Activated naive CD4-positive, alpha-beta T cell treated with anti-CD3 and anti-CD28 coated beads for 36 hours (primary cell): Measurements from ENCODE around the gene RPS6KA5. TPM values are rescaled to one million over a fixed set of nuclear protein-coding genes. Genes with fewer than 3 reads are reported as not detected.

Experiments used
- CTCF ChIA-PET: fragments of 350-600 bp; sonication (Branson Sonifier 250); formaldehyde crosslinking; loops from one replicate; lab custom pipeline; 2021; ENCODE audit warnings: antibody characterized with exemption; lab: Charles Lee
- DNase-seq: peaks from one replicate; pipeline ENCODE4 v3.0.0-alpha.2; 2020
- H3K27ac Mint-ChIP-seq: one replicate; pipeline ENCODE4 v1.8.0; 2021; ENCODE audit warnings: mild to moderate bottlenecking, mixed read lengths
- H3K27me3 Mint-ChIP-seq: one replicate; pipeline ENCODE4 v1.8.0; 2021; ENCODE audit warnings: low read depth, mixed read lengths
- H3K36me3 Mint-ChIP-seq: one replicate; pipeline ENCODE4 v1.8.0; 2021; ENCODE audit warnings: low read depth, mixed read lengths
- H3K4me1 Mint-ChIP-seq: one replicate; pipeline ENCODE4 v1.8.0; 2021; ENCODE audit warnings: low read depth, mixed read lengths
- H3K4me3 Mint-ChIP-seq: one replicate; pipeline ENCODE4 v1.8.0; 2021; ENCODE audit warnings: mild to moderate bottlenecking, moderate library complexity, mixed read lengths
- H3K9me3 Mint-ChIP-seq: one replicate; pipeline ENCODE4 v1.8.0; 2021; ENCODE audit warnings: mixed read lengths
- intact Hi-C: fragments of 100-400 bp; cut with micrococcal nuclease; formaldehyde crosslinking; loops from one replicate; pipeline ENCODE4 v1.15.1; 2023
- total RNA-seq, 2 experiments: library from RNA; stranded (reverse); gene quantifications; one replicate each; pipeline ENCODE4 v1.2.3, GENCODE V29; 2021

The RPS6KA5 gene
- total RNA-seq, 2 experiments from 2014 or later: 10.0 to 12.0 TPM

GRCh38 chr14:90976101-90976500 is 84.3 kb downstream of the RPS6KA5 start:
- Mint-ChIP-seq H3K4me1 (peaks cover 6% of the 10 kb centered on the region), H3K36me3 (peaks cover 14% of the 10 kb centered on the region), H3K27me3 (no peaks in the 10 kb centered on the region), H3K27ac (no peak overlapping the region), H3K4me3 (no peak overlapping the region), H3K9me3 (no peaks in the 10 kb centered on the region)
- DNase-seq: no peak
- CTCF ChIA-PET: no interaction called here
- intact Hi-C loops: loop anchor here (10.0 kb wide), 1 partner anchor 1611 kb away; no protein-coding TSS in a partner anchor

- Mint-ChIP-seq H3K4me1 (peaks cover 33% of the 10 kb centered on the region), H3K27me3 (no peaks in the 10 kb centered on the region), H3K36me3 (peaks cover 12% of the 10 kb centered on the region), H3K9me3 (peaks cover 3% of the 10 kb centered on the region), H3K27ac (no peak overlapping the region), H3K4me3 (no peak overlapping the region)
- DNase-seq: no peak
- CTCF ChIA-PET: interaction anchor here (0.6 kb wide), 1 partner anchor 135 kb away, joined by 3 read pairs; no protein-coding TSS in a partner anchor
- intact Hi-C loops: loop anchor here (5.0 to 10.0 kb wide), 2 partner anchors 446 to 1607 kb away; partner anchors contain the start of gene CCDC88C
Measured at GRCh38 chr14:90971687-90972086, 88.8 kb downstream of the RPS6KA5 start.

- intact Hi-C loops: loop anchor here (1.0 to 10.0 kb wide), 15 partner anchors 17 to 1605 kb away; partner anchors contain the start of genes CCDC88C, DGLUCY and RPS6KA5
- Mint-ChIP-seq H3K4me1 (peaks cover 41% of the 10 kb centered on the region), H3K36me3 (peaks cover 18% of the 10 kb centered on the region), H3K9me3 (peaks cover 3% of the 10 kb centered on the region), H3K27me3 (no peaks in the 10 kb centered on the region), H3K27ac (peak overlapping the region; percentile 88), H3K4me3 (peak overlapping the region; percentile 47)
- no peak for DNase-seq
- CTCF ChIA-PET: interaction anchor here (0.7 to 1.6 kb wide), 8 partner anchors 11 to 1400 kb away, joined by 3 to 6 read pairs (median 4); no protein-coding TSS in a partner anchor
Measured at GRCh38 chr14:90970167-90970600, 90.3 kb downstream of the RPS6KA5 start.

GRCh38 chr14:90969531-90970166 is 90.8 kb downstream of the RPS6KA5 start:
- Mint-ChIP-seq H3K27ac (peak overlapping the region; percentile 88), H3K4me3 (peak overlapping the region; percentile 47), H3K9me3 (peaks cover 3% of the 10 kb centered on the region), H3K4me1 (peaks cover 41% of the 10 kb centered on the region), H3K36me3 (peaks cover 16% of the 10 kb centered on the region), H3K27me3 (no peaks in the 10 kb centered on the region)
- CTCF ChIA-PET: interaction anchor here (0.6 to 1.6 kb wide), 10 partner anchors 11 to 205 kb away, joined by 3 to 6 read pairs (median 4); no protein-coding TSS in a partner anchor
- no peak for DNase-seq
- intact Hi-C loops: loop anchor here (1.0 to 10.0 kb wide), 16 partner anchors 10 to 1605 kb away; partner anchors contain the start of genes CCDC88C, DGLUCY and RPS6KA5

- peaks cover 12% of the 10 kb centered on the region for H3K36me3 Mint-ChIP-seq
- no peak overlapping the region for H3K4me3 Mint-ChIP-seq
- no peak overlapping the region for H3K27ac Mint-ChIP-seq
Measured at GRCh38 chr14:90968025-90968424, 92.4 kb downstream of the RPS6KA5 start.

GRCh38 chr14:90966493-90966892 is 93.9 kb downstream of the RPS6KA5 start:
- DNase-seq: no peak
- no peak overlapping the region for H3K4me3 Mint-ChIP-seq
- H3K27ac Mint-ChIP-seq: no peak overlapping the region
- CTCF ChIA-PET: interaction anchor here (1.2 kb wide), 1 partner anchor 8 kb away, joined by 3 read pairs; no protein-coding TSS in a partner anchor
- H3K9me3 Mint-ChIP-seq: peaks cover 3% of the 10 kb centered on the region
- intact Hi-C loops: no loop called here
- peaks cover 12% of the 10 kb centered on the region for H3K36me3 Mint-ChIP-seq
- no peaks in the 10 kb centered on the region for H3K27me3 Mint-ChIP-seq
- H3K4me1 Mint-ChIP-seq: peaks cover 39% of the 10 kb centered on the region

More at GRCh38 chr14:90968025-90968424, 92.4 kb downstream of the RPS6KA5 start:
- CTCF ChIA-PET: interaction anchor here (0.6 to 1.5 kb wide), 4 partner anchors 41 to 205 kb away, joined by 3 to 6 read pairs (median 4); no protein-coding TSS in a partner anchor
- DNase-seq: peak; percentile 22
- Mint-ChIP-seq H3K9me3 (peaks cover 3% of the 10 kb centered on the region), H3K4me1 (peaks cover 41% of the 10 kb centered on the region), H3K27me3 (no peaks in the 10 kb centered on the region)
- intact Hi-C loops: no loop called here

- H3K27ac Mint-ChIP-seq: no peak overlapping the region
- H3K9me3 Mint-ChIP-seq: peaks cover 3% of the 10 kb centered on the region
- H3K36me3 Mint-ChIP-seq: peaks cover 12% of the 10 kb centered on the region
- DNase-seq: no peak
- no peaks in the 10 kb centered on the region for H3K27me3 Mint-ChIP-seq
- intact Hi-C loops: no loop called here
- CTCF ChIA-PET: interaction anchor here (1.2 kb wide), 1 partner anchor 9 kb away, joined by 3 read pairs; no protein-coding TSS in a partner anchor
- H3K4me3 Mint-ChIP-seq: no peak overlapping the region
- peaks cover 35% of the 10 kb centered on the region for H3K4me1 Mint-ChIP-seq
Measured at GRCh38 chr14:90965765-90966164, 94.7 kb downstream of the RPS6KA5 start.

- no peak overlapping the region for H3K27ac Mint-ChIP-seq
- no peak overlapping the region for H3K4me3 Mint-ChIP-seq
- H3K9me3 Mint-ChIP-seq: peaks cover 2% of the 10 kb centered on the region
- peaks cover 20% of the 10 kb centered on the region for H3K4me1 Mint-ChIP-seq
- DNase-seq: no peak
- H3K36me3 Mint-ChIP-seq: peaks cover 23% of the 10 kb centered on the region
- intact Hi-C loops: no loop called here
- no peaks in the 10 kb centered on the region for H3K27me3 Mint-ChIP-seq
- CTCF ChIA-PET: interaction anchor here (0.6 kb wide), 1 partner anchor 210 kb away, joined by 3 read pairs; no protein-coding TSS in a partner anchor
Measured at GRCh38 chr14:90963343-90963742, 97.1 kb downstream of the RPS6KA5 start.

GRCh38 chr14:90962505-90963109 is 97.8 kb downstream of the RPS6KA5 start:
- H3K27me3 Mint-ChIP-seq: no peaks in the 10 kb centered on the region
- H3K36me3 Mint-ChIP-seq: peaks cover 21% of the 10 kb centered on the region
- peaks cover 16% of the 10 kb centered on the region for H3K4me1 Mint-ChIP-seq
- no peaks in the 10 kb centered on the region for H3K9me3 Mint-ChIP-seq
- CTCF ChIA-PET: no interaction called here
- intact Hi-C loops: no loop called here
- no peak for DNase-seq
- H3K27ac Mint-ChIP-seq: no peak overlapping the region
- no peak overlapping the region for H3K4me3 Mint-ChIP-seq

GRCh38 chr14:90960818-90961217 is 99.6 kb downstream of the RPS6KA5 start:
- peaks cover 15% of the 10 kb centered on the region for H3K4me1 Mint-ChIP-seq
- intact Hi-C loops: no loop called here
- no peaks in the 10 kb centered on the region for H3K27me3 Mint-ChIP-seq
- no peak overlapping the region for H3K4me3 Mint-ChIP-seq
- H3K9me3 Mint-ChIP-seq: peaks cover 11% of the 10 kb centered on the region
- no peak for DNase-seq
- CTCF ChIA-PET: interaction anchor here (0.6 to 1.0 kb wide), 3 partner anchors 16 to 67 kb away, joined by 3 to 7 read pairs (median 3); no protein-coding TSS in a partner anchor
- H3K36me3 Mint-ChIP-seq: peaks cover 30% of the 10 kb centered on the region
- no peak overlapping the region for H3K27ac Mint-ChIP-seq

GRCh38 chr14:90959344-90959743 is 101.1 kb downstream of the RPS6KA5 start:
- Mint-ChIP-seq H3K9me3 (peaks cover 18% of the 10 kb centered on the region), H3K27ac (no peak overlapping the region), H3K36me3 (peaks cover 35% of the 10 kb centered on the region), H3K4me1 (peaks cover 9% of the 10 kb centered on the region), H3K27me3 (no peaks in the 10 kb centered on the region), H3K4me3 (no peak overlapping the region)
- no peak for DNase-seq
- intact Hi-C loops: loop anchor here (1.0 kb wide), 1 partner anchor 10 kb away; no protein-coding TSS in a partner anchor
- CTCF ChIA-PET: interaction anchor here (1.0 to 1.2 kb wide), 2 partner anchors 10 to 56 kb away, joined by 4 to 5 read pairs; no protein-coding TSS in a partner anchor

GRCh38 chr14:90956273-90956672 is 104.2 kb downstream of the RPS6KA5 start:
- DNase-seq: no peak
- Mint-ChIP-seq H3K4me3 (no peak overlapping the region), H3K4me1 (peaks cover 9% of the 10 kb centered on the region), H3K27ac (no peak overlapping the region), H3K36me3 (peaks cover 38% of the 10 kb centered on the region), H3K9me3 (peaks cover 28% of the 10 kb centered on the region), H3K27me3 (no peaks in the 10 kb centered on the region)
- intact Hi-C loops: no loop called here
- CTCF ChIA-PET: interaction anchor here (2.2 kb wide), 1 partner anchor 54 kb away, joined by 8 read pairs; no protein-coding TSS in a partner anchor
